ENCODE measurements around the gene METTL27.
A peak's percentile ranks its signal among the peaks of the same experiment; 100 is the strongest.

GRCh38 chr7:73811760-73812168 lies 30.6 kb downstream of the METTL27 start:
- TF ChIP-seq CTCF (conservative IDR thresholded peaks at IDR 0.05 in 1 of 2, IDR thresholded peaks at IDR 0.05 in 1 of 2; ENCODE audit: low read depth in 1 of 2, low read length in 2 of 2) (peak; percentile 71 to 79), EZH2 (IDR thresholded peaks at IDR 0.05; ENCODE audit: low read length, missing control alignments) (no peak)
